Tibial nerve (tissue), 4 donors: ENCODE results near the gene PARP9.
A peak's percentile ranks its signal among the peaks of the same experiment; 100 is the strongest.

Source experiments
- CTCF ChIP-seq, 5 experiments: fragments of 200-600 bp in 3 of 5; fragments of 450-650 bp in 2 of 5; sonication (generic) in 3 of 5; IDR thresholded peaks; one replicate each; pipeline ENCODE4 v1.5.1; 2016 to 2019; ENCODE audit warnings: antibody characterized with exemption in 5 of 5, mild to moderate bottlenecking in 3 of 5, moderate library complexity in 2 of 5
- EP300 ChIP-seq, 2 donors: sonication (generic); formaldehyde crosslinking; IDR thresholded peaks; one replicate each; pipeline ENCODE4 v1.6.1; 2017; ENCODE audit warnings: antibody characterized with exemption in 2 of 2, mild to moderate bottlenecking in 1 of 2

GRCh38 chr3:122564155-122564912, at the start of gene PARP9, which contains the start of gene DTX3L:
- TF ChIP-seq CTCF (IDR thresholded peaks at IDR 0.05) (no peak), EP300 (IDR thresholded peaks at IDR 0.05) (peak in 1 of 2 donors; percentile 89)
